HG03342 (cell line): Measurements from ENCODE around the gene ZNHIT2.

Source experiments
- ATAC-seq: cut with Tn5 transposase; IDR thresholded peaks from one replicate; pipeline ENCODE4 v1.9.1; 2021; ENCODE audit warnings: mild to moderate bottlenecking, moderate library complexity; ENCODE audit not compliant: unreplicated experiment

The ZNHIT2 gene

DNA sequence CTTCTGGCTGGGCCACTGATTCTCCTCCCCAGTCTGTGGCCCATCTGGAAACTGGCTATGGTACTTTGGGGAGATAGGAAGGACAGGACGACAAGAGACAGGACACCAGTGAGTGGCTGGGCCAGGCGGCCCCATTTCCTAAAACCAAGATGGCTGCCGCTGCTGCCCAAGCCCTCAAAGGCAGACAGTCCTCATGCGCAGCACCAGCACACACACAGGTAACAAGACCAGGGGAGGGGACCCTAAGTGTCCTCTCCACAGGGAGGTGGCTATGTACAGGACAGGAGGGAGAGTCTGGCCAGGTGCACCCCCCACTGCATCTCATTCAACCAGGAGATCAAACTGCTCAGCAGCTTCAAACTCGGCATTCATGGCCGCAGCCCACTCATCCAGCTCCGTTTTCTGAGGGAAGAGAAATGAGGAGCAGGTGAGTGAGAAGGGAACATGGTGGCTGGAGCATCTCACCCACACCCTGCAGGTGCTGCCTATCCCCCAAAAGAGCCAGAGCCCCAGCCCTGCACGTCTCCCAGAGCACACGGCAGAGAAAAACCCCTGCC is 38.6 kb downstream of the ZNHIT2 start:
- no peak for ATAC-seq

DNA sequence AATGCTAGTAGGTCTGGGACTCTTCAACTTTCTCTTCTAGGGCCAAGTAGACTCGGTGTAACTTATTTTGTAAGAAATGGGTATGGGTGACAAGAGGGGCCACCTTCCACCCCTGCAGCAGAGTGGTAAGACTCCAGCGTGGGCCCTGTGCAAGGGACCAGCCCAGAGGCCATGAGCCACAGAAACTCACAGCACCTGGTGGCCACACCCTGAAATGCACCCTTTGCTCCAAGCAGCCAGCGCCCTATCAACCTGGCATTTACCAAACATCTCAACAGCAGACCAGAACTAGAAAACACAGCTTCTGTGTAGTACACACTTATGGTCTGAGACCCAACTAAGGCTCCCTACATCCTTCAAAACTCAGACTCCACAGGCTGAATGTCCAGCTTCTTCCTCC is 39.4 kb downstream of the ZNHIT2 start:
- no peak for ATAC-seq

DNA sequence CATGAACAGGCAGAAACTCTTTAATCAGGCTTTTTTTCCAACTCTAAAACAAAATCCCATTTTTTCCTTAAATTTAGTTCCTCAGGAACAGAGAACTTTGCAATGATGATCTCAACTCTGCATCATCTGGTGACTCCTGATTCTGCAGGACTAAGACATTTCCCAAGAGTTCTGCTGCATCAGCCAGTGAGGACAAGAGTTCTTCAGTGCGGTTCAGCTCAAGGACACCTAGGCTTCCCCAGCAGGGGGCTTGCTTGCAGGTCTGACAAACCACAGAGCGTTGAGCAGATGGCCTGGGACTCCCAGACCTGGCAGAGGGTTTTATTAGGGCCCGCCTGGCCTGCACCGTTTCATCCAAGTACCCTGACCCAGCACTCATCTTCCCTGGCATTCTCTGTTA is 40.0 kb downstream of the ZNHIT2 start:
- no peak for ATAC-seq

DNA sequence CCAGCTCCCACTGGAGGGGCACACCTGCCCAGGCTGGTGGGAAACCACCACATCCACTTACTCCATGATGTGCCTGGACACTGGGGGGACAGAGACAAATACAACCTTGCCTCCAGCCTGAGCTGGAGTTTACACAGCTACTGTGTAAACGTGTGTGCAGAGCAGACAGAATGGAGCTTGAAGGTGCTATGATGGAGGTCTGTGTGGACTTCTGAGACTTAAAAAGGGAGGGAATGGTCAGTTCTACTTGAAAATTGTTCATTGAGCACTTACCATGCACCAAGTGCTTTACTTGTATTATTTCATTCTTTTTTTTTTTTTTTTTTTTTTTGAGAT is 44.9 kb downstream of the ZNHIT2 start:
- no peak for ATAC-seq

DNA sequence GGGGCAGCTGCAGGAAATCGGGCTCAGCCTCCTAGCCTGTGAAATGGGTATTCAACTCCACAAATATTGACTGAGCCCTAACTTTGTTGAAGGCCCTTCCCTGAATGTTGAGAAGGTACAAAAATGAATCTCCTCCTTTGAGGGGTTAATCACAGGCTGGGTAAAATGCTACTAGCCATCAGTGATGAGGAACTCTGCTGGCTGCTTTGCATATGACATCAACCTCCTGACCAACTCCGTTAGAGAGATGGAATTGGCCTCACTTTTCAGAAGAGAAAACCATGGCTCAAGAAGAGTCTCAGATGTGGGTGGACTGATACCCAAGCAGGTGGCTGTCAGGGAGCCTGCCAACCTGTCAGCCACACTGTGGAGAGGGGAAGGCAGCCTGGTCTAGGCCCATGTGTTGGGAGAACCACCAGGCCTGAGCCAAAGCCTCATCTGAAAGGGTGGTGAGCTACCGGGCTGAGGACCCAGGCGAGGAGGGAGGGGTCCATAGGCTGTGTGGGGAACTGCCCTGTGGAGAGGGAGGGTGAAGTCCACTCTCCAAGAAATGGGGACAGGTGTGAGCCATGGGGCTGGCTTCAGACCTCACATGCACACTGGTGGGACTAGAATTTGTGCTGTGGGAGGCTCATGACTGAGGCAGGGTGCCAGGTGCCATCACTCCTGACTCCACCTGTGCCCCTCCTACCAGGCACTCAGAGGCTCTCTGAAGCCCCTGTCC is 45.4 kb downstream of the ZNHIT2 start:
- ATAC-seq = no peak

DNA sequence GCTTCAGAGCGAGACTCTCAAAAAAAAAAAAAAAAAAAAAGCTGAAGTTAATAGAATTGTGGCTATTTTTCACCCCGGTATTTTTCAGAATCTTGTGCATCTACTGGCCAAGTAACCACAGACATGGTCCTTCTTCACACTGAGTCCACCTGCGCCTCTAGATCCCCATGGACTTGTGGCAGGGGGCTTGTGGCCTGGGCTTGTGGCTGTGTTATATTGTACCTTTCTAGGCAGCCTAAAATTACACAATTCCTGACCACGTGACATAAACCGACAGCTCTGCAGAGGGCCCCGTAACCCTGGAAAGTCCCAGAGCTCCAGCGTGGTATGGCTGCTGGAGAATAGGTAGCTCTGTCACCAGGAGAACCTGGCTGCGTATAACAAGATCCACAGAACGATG is 48.3 kb downstream of the ZNHIT2 start:
- no peak for ATAC-seq

DNA sequence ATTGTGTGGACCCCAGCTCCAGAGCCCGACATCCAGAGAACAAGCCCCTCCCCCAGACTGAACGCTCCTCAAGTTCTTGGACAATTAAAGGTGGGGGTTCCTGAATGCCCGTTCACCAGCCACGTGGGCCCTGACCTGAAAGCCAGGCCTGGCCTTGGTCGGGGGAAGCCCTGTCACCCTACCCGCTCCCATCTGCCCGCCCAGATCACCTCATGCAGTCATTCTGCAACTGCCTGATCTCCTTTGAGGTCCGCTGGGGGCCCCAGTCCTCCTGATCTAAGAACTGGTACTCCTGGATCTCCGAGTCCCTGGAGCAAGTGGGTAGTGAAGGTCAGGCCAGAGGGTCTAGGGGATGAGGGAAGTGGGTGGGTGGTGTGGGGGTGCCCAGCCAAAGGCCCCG is 50.1 kb downstream of the ZNHIT2 start:
- ATAC-seq = no peak

DNA sequence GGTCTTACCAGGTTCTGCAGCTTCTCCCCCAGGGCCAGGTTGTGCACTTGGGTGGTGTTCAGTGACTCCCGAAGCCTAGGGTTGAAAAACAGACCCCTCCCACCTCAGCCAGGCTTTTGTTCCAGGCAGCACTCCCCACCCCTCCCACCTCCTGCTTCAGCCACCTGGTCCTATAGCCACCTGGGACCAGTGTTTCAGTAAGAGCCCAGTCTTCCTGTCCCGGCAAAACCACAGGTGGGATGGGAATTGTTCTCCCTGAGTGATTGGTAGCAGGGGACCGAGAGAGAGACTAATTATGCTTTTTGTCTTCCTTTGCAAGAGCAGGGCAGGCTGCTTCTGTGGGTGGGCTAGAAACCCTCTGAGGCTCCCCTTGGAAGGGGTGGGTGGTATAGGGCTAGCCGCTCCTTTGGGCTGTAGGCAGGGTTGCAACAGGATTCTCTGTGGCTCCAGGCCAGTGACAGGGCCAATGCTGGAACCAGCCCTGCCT is 50.7 kb downstream of the ZNHIT2 start:
- no peak for ATAC-seq
